ENCODE data around the gene LRRFIP1.
"Not testable (repeated sequence)": the region's sequence is repeated elsewhere in the genome, so short reads cannot be mapped to it uniquely, and the experiment has no call there.

Gene LRRFIP1

GRCh38 chr2:237732070-237732469, 104.7 kb downstream of the LRRFIP1 start:
- peak; percentile 52 for DNase-seq

- DNase-seq: peak; percentile 58
Observed at GRCh38 chr2:237732790-237733381, 105.5 kb downstream of the LRRFIP1 start.

- DNase-seq: peak; percentile 54
Observed at GRCh38 chr2:237733677-237734300, 106.4 kb downstream of the LRRFIP1 start.

- peak; percentile 44 for DNase-seq
Observed at GRCh38 chr2:237734905-237735623, 107.7 kb downstream of the LRRFIP1 start.

- DNase-seq: no peak
Observed at GRCh38 chr2:237735798-237736197, 108.4 kb downstream of the LRRFIP1 start.

- peak; percentile 44 for DNase-seq
Observed at GRCh38 chr2:237736783-237737182, 109.4 kb downstream of the LRRFIP1 start.

GRCh38 chr2:237737196-237737865, 109.9 kb downstream of the LRRFIP1 start:
- no peak for DNase-seq

GRCh38 chr2:237738255-237738654, 110.9 kb downstream of the LRRFIP1 start:
- DNase-seq: no peak

- no peak for DNase-seq
Observed at GRCh38 chr2:237739101-237739500, 111.7 kb downstream of the LRRFIP1 start.

GRCh38 chr2:237742191-237742590, 114.8 kb downstream of the LRRFIP1 start:
- DNase-seq: peak; percentile 50

GRCh38 chr2:237742614-237743013, 115.2 kb downstream of the LRRFIP1 start:
- DNase-seq: peak; percentile 47

GRCh38 chr2:237743024-237743423, 115.6 kb downstream of the LRRFIP1 start:
- peak; percentile 52 for DNase-seq

- DNase-seq: peak; percentile 52
Observed at GRCh38 chr2:237743561-237744269, 116.3 kb downstream of the LRRFIP1 start.

GRCh38 chr2:237744270-237744612, 116.9 kb downstream of the LRRFIP1 start:
- DNase-seq: peak; percentile 47

- DNase-seq: peak; percentile 94
Observed at GRCh38 chr2:237744613-237745249, 117.3 kb downstream of the LRRFIP1 start.

GRCh38 chr2:237745250-237745613, 117.8 kb downstream of the LRRFIP1 start:
- no peak for DNase-seq

- peak; percentile 50 for DNase-seq
Observed at GRCh38 chr2:237746302-237747080, 119.1 kb downstream of the LRRFIP1 start.

GRCh38 chr2:237747189-237747588, 119.8 kb downstream of the LRRFIP1 start:
- DNase-seq: peak; percentile 24

- DNase-seq: no peak
Observed at GRCh38 chr2:237749002-237749401, 121.6 kb downstream of the LRRFIP1 start.

GRCh38 chr2:237749961-237750360, 122.6 kb downstream of the LRRFIP1 start:
- no peak for DNase-seq

GRCh38 chr2:237750441-237750840, 123.1 kb downstream of the LRRFIP1 start:
- not testable (repeated sequence) for DNase-seq

GRCh38 chr2:237752761-237753165, 125.4 kb downstream of the LRRFIP1 start:
- peak; percentile 69 for DNase-seq

Measured in activated CD8-positive, alpha-beta memory T cell treated with anti-CD3 and anti-CD28 coated beads for 24 hours (primary cell).